Fibroblast of pulmonary artery (primary cell): ENCODE results near the gene RAB31.
"Not testable (repeated sequence)": the region's sequence is repeated elsewhere in the genome, so short reads cannot be mapped to it uniquely, and the experiment has no call there.

Experiments used
- DNase-seq: peaks from one replicate; pipeline ENCODE4 v3.0.0-alpha.2; 2010; ENCODE audit warnings: low read depth
- H3K4me3 ChIP-seq: replicated peaks from 2 replicates; pipeline ENCODE4 v1.5.1; 2011; ENCODE audit warnings: low read depth, mild to moderate bottlenecking, control low read depth, low read length, moderate library complexity
- TF ChIP-seq, protein P1 (sequence below): IDR thresholded peaks from 2 replicates; pipeline ENCODE4 v1.5.1; 2011; ENCODE audit warnings: mild to moderate bottlenecking, control low read depth, low read length, inconsistent platforms; ENCODE audit errors: missing control alignments

Gene RAB31

DNA sequence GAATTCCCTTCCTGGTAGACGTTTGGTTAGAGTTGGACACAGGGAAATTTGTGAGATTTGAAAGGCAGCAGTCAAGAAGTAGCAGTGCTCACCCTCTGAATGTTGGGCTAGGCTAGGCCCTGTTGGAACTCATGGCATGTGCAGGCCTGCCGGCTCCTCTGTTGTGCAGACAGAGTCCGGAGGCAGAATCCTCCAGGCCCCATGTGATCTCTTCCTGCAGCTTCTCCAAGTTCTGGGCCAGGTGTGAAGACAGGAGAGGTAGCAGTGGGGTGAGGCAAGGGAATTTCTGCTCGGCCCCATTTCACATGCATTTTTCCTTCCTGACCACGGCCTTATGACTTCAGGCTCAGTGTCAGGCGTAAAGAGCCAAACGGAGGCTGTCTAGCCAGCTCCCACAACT is 36.9 kb upstream of the RAB31 start:
- TF ChIP-seq, protein P1, sequence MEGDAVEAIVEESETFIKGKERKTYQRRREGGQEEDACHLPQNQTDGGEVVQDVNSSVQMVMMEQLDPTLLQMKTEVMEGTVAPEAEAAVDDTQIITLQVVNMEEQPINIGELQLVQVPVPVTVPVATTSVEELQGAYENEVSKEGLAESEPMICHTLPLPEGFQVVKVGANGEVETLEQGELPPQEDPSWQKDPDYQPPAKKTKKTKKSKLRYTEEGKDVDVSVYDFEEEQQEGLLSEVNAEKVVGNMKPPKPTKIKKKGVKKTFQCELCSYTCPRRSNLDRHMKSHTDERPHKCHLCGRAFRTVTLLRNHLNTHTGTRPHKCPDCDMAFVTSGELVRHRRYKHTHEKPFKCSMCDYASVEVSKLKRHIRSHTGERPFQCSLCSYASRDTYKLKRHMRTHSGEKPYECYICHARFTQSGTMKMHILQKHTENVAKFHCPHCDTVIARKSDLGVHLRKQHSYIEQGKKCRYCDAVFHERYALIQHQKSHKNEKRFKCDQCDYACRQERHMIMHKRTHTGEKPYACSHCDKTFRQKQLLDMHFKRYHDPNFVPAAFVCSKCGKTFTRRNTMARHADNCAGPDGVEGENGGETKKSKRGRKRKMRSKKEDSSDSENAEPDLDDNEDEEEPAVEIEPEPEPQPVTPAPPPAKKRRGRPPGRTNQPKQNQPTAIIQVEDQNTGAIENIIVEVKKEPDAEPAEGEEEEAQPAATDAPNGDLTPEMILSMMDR: no peak
- H3K4me3 ChIP-seq: no peak overlapping the region
- no peak for DNase-seq

GRCh38 chr18:9673296-9674251 is 34.5 kb upstream of the RAB31 start:
- no peak overlapping the region for H3K4me3 ChIP-seq
- DNase-seq: peak; percentile 81
- TF ChIP-seq, protein P1: peak; percentile 42

GRCh38 chr18:9678216-9678615 is 29.9 kb upstream of the RAB31 start:
- DNase-seq, H3K4me3 ChIP-seq: not testable (repeated sequence)

- no peak for DNase-seq
- H3K4me3 ChIP-seq: no peak overlapping the region
- TF ChIP-seq, protein P1: no peak
Measured at GRCh38 chr18:9679125-9679524, 29.0 kb upstream of the RAB31 start.

GRCh38 chr18:9681217-9681616 is 26.9 kb upstream of the RAB31 start:
- TF ChIP-seq, protein P1: no peak
- H3K4me3 ChIP-seq: no peak overlapping the region
- no peak for DNase-seq

GRCh38 chr18:9682572-9682971 is 25.5 kb upstream of the RAB31 start:
- H3K4me3 ChIP-seq: no peak overlapping the region
- TF ChIP-seq, protein P1: no peak
- no peak for DNase-seq

- peak; percentile 88 for DNase-seq
- H3K4me3 ChIP-seq: no peak overlapping the region
- TF ChIP-seq, protein P1: peak; percentile 82
Measured at GRCh38 chr18:9683418-9684396, 24.4 kb upstream of the RAB31 start.
